Sigmoid colon (tissue), 4 donors: ENCODE results near the gene MYBPC3.

Experiments used
- CTCF ChIP-seq, 4 experiments: fragments of 450-650 bp in 3 of 4; fragments of 200-600 bp in 1 of 4; IDR thresholded peaks; one replicate each; pipeline ENCODE4 v1.5.1; 2016 to 2019; ENCODE audit warnings: antibody characterized with exemption in 4 of 4, mild to moderate bottlenecking in 3 of 4, moderate library complexity in 2 of 4
- EP300 ChIP-seq, 4 donors: sonication (generic); formaldehyde crosslinking; IDR thresholded peaks; one replicate each; pipeline ENCODE4 v1.6.1; 2017; ENCODE audit warnings: antibody characterized with exemption in 4 of 4
- POLR2A ChIP-seq, 2 donors: fragments of 450-650 bp; IDR thresholded peaks; one replicate each; pipeline ENCODE4 v1.6.1; 2016; ENCODE audit warnings: antibody characterized with exemption in 2 of 2, mild to moderate bottlenecking in 2 of 2, moderate library complexity in 2 of 2
- POLR2AphosphoS5 ChIP-seq, 4 donors: sonication (generic); formaldehyde crosslinking; IDR thresholded peaks; one replicate each; pipeline ENCODE4 v1.6.1; 2017; ENCODE audit warnings: antibody characterized with exemption in 4 of 4

- TF ChIP-seq POLR2A (IDR thresholded peaks at IDR 0.05) (no peak), CTCF (IDR thresholded peaks at IDR 0.05) (no peak), EP300 (IDR thresholded peaks at IDR 0.05) (no peak), POLR2AphosphoS5 (IDR thresholded peaks at IDR 0.05) (no peak)
These were observed 22.2 kb downstream of the MYBPC3 start for GRCh38 chr11:47329987-47330931.
